H1 (cell line): ENCODE measurements around the gene ZNF346. TPM values are rescaled to one million over a fixed set of nuclear protein-coding genes. Genes with fewer than 3 reads are reported as not detected.

Experiments used
- CTCF ChIA-PET: fragments of 300-600 bp; sonication (Branson Sonifier 250); formaldehyde crosslinking; loops from one replicate; lab custom pipeline; 2021; ENCODE audit not compliant: partially characterized antibody; lab: Charles Lee
- POLR2A ChIA-PET: fragments of 300-600 bp; sonication (Branson Sonifier 250); formaldehyde crosslinking; loops from one replicate; lab custom pipeline; 2021; ENCODE audit warnings: inconsistent platforms; ENCODE audit not compliant: partially characterized antibody; lab: Charles Lee
- DNase-seq, 2 experiments: peaks; one replicate each; pipeline versions ENCODE4 v3.0.0 to v3.0.0-alpha.2; 2010 to 2022; ENCODE audit warnings: low spot score in 2 of 2, low read depth in 1 of 2, mixed read lengths in 1 of 2
- FAIRE-seq: peaks from 2 replicates; lab custom pipeline; 2011; peaks lifted over from hg19 to GRCh38; lab: Jason Lieb, UNC
- H2AFZ ChIP-seq: 2 replicates; pipeline ENCODE4 v1.8.1; 2012; ENCODE audit warnings: low read length, inconsistent platforms
- H2AK5ac ChIP-seq: 2 replicates; pipeline ENCODE4 v1.6.1; 2013; ENCODE audit warnings: low read depth, low read length
- H2BK120ac ChIP-seq: replicated peaks from 2 replicates; pipeline ENCODE3; 2013; ENCODE audit warnings: low read depth, low read length, inconsistent platforms
- H2BK12ac ChIP-seq: 2 replicates; pipeline ENCODE4 v1.6.1; 2013; ENCODE audit warnings: low read depth, low read length
- H2BK15ac ChIP-seq: 2 replicates; pipeline ENCODE4 v1.6.1; 2013; ENCODE audit warnings: low read length
- H2BK20ac ChIP-seq: 2 replicates; pipeline ENCODE4 v1.6.1; 2013; ENCODE audit warnings: low read length
- H2BK5ac ChIP-seq: 2 replicates; pipeline ENCODE4 v1.6.1; 2013; ENCODE audit warnings: low read depth, low read length
- H3K14ac ChIP-seq: 2 replicates; pipeline ENCODE4 v1.6.1; 2013; ENCODE audit warnings: inconsistent platforms; ENCODE audit not compliant: insufficient read length
- H3K18ac ChIP-seq: 2 replicates; pipeline ENCODE4 v1.6.1; 2013; ENCODE audit warnings: low read length; ENCODE audit errors: extremely low read depth
- H3K23ac ChIP-seq: 2 replicates; pipeline ENCODE4 v1.6.1; 2013; ENCODE audit warnings: inconsistent platforms; ENCODE audit not compliant: insufficient read length
- H3K23me2 ChIP-seq: 2 replicates; pipeline ENCODE4 v1.6.1; 2013; ENCODE audit warnings: low read depth, low read length
- H3K27ac ChIP-seq: 2 replicates; pipeline ENCODE4 v1.6.1; 2011; ENCODE audit warnings: low read depth, low read length, inconsistent platforms
- H3K27me3 ChIP-seq, 4 experiments: replicated peaks in 1 of 4; 1 replicate in 1 of 4; 2 replicates in 3 of 4; pipeline versions ENCODE4 v1.6.1 to v1.8.1; 2011 to 2013; ENCODE audit warnings: low read length in 3 of 4, mild to moderate bottlenecking in 3 of 4, inconsistent platforms in 2 of 4, mixed read lengths in 2 of 4, moderate library complexity in 1 of 4; ENCODE audit not compliant: control insufficient read depth in 3 of 4, insufficient read depth in 3 of 4; ENCODE audit errors: extremely low read depth in 1 of 4
- H3K36me3 ChIP-seq, 4 experiments: 2 replicates each; pipeline versions ENCODE4 v1.6.1 to v1.8.1; 2011 to 2013; ENCODE audit warnings: mild to moderate bottlenecking in 4 of 4, low read length in 3 of 4, moderate library complexity in 2 of 4, control low read depth in 1 of 4, inconsistent platforms in 1 of 4; ENCODE audit not compliant: insufficient read depth in 4 of 4, control insufficient read depth in 2 of 4
- H3K4ac ChIP-seq: replicated peaks from 2 replicates; pipeline ENCODE3; 2013; ENCODE audit warnings: low read length, low read depth, mixed read lengths, inconsistent platforms; ENCODE audit not compliant: insufficient read length
- H3K4me1 ChIP-seq, 4 experiments: replicated peaks in 1 of 4; 1 replicate in 1 of 4; 2 replicates in 3 of 4; pipeline versions ENCODE4 v1.6.1 to v1.8.1; 2011 to 2013; ENCODE audit warnings: low read length in 3 of 4, inconsistent platforms in 2 of 4, mixed read lengths in 1 of 4; ENCODE audit not compliant: insufficient read depth in 4 of 4, control insufficient read depth in 3 of 4
- H3K4me2 ChIP-seq, 2 experiments: 2 replicates each; pipeline versions ENCODE4 v1.6.1 to v1.8.1; 2011 to 2013; ENCODE audit warnings: low read depth in 2 of 2, low read length in 2 of 2, control low read depth in 1 of 2, inconsistent platforms in 1 of 2, mild to moderate bottlenecking in 1 of 2; ENCODE audit not compliant: insufficient read depth in 1 of 2
- H3K4me3 ChIP-seq, 4 experiments: fragments of 200-600, 300-600 bp in 1 of 4; sonication (generic), shearing (Covaris generic), sonication (Bioruptor Twin) in 1 of 4; 2 replicates each; pipeline versions ENCODE4 v1.5.1 to v1.8.1; 2011 to 2016; ENCODE audit warnings: low read length in 4 of 4, low read depth in 3 of 4, control low read depth in 2 of 4, inconsistent platforms in 2 of 4, mild to moderate bottlenecking in 2 of 4, mixed read lengths in 1 of 4, moderate library complexity in 1 of 4; ENCODE audit not compliant: insufficient read depth in 2 of 4; ENCODE audit errors: extremely low read depth in 1 of 4
- H3K56ac ChIP-seq: replicated peaks from 2 replicates; pipeline ENCODE3; 2013; ENCODE audit warnings: low read depth, mild to moderate bottlenecking, mixed read lengths, low read length, inconsistent platforms; ENCODE audit not compliant: insufficient read length
- H3K79me1 ChIP-seq: 2 replicates; pipeline ENCODE4 v1.6.1; 2013; ENCODE audit warnings: low read depth, low read length, control low read depth
- H3K79me2 ChIP-seq, 2 experiments: 2 replicates each; pipeline versions ENCODE4 v1.6.1 to v1.8.1; 2012 to 2013; ENCODE audit warnings: low read length in 2 of 2, mild to moderate bottlenecking in 2 of 2, inconsistent platforms in 1 of 2; ENCODE audit not compliant: insufficient read depth in 2 of 2, control insufficient read depth in 1 of 2
- H3K9ac ChIP-seq, 4 experiments: replicated peaks in 1 of 4; 1 replicate in 1 of 4; 2 replicates in 3 of 4; pipeline versions ENCODE4 v1.6.1 to v1.8.1; 2011 to 2013; ENCODE audit warnings: low read depth in 3 of 4, low read length in 3 of 4, control low read depth in 2 of 4, mild to moderate bottlenecking in 2 of 4, moderate library complexity in 2 of 4, inconsistent platforms in 1 of 4; ENCODE audit errors: extremely low read depth in 1 of 4
- H3K9me3 ChIP-seq, 2 experiments: 2 replicates each; pipeline versions ENCODE4 v1.6.1 to v1.8.1; 2012 to 2013; ENCODE audit warnings: mild to moderate bottlenecking in 2 of 2, moderate library complexity in 2 of 2, control low read depth in 1 of 2, inconsistent platforms in 1 of 2, low read depth in 1 of 2, low read length in 1 of 2, mixed read lengths in 1 of 2; ENCODE audit not compliant: insufficient read depth in 2 of 2
- H4K20me1 ChIP-seq, 2 experiments: replicated peaks in 1 of 2; 2 replicates each; pipeline versions ENCODE3 to v1.8.1; 2011 to 2013; ENCODE audit warnings: inconsistent platforms in 2 of 2, low read length in 2 of 2, mild to moderate bottlenecking in 1 of 2; ENCODE audit not compliant: insufficient read depth in 2 of 2, control insufficient read depth in 1 of 2
- H4K5ac ChIP-seq: 2 replicates; pipeline ENCODE4 v1.6.1; 2013; ENCODE audit warnings: low read length, low read depth, mixed read lengths, inconsistent platforms; ENCODE audit not compliant: insufficient read length
- H4K8ac ChIP-seq: 2 replicates; pipeline ENCODE4 v1.8.0; 2013; ENCODE audit warnings: mild to moderate bottlenecking, moderate library complexity, low read length, inconsistent platforms; ENCODE audit not compliant: insufficient read depth; ENCODE audit errors: extremely low read depth
- H4K91ac ChIP-seq: replicated peaks from 2 replicates; pipeline ENCODE3; 2013; ENCODE audit warnings: low read length, mixed read lengths, inconsistent platforms; ENCODE audit not compliant: insufficient read length
- CTBP2 ChIP-seq: IDR thresholded peaks from 2 replicates; pipeline ENCODE4 v1.7.0; 2011; ENCODE audit warnings: borderline replicate concordance, mild to moderate bottlenecking, moderate library complexity, mixed read lengths, low read length; ENCODE audit not compliant: insufficient read depth, insufficient read length
- GABPA ChIP-seq: IDR thresholded peaks from 2 replicates; pipeline ENCODE4 v1.6.1; 2011; ENCODE audit warnings: mild to moderate bottlenecking, low read length, moderate library complexity, borderline replicate concordance; ENCODE audit not compliant: insufficient read depth
- KDM4A ChIP-seq: IDR thresholded peaks from one replicate; pipeline ENCODE4 v1.7.1; 2012; ENCODE audit warnings: low read depth, mild to moderate bottlenecking, moderate library complexity, low read length, inconsistent platforms; ENCODE audit not compliant: severe bottlenecking
- NANOG ChIP-seq: IDR thresholded peaks from 2 replicates; pipeline ENCODE4 v1.6.1; 2011; ENCODE audit warnings: low read length, low read depth, mild to moderate bottlenecking, inconsistent platforms; ENCODE audit not compliant: insufficient read depth, poor library complexity, severe bottlenecking
- SIN3A ChIP-seq, 2 experiments: IDR thresholded peaks in 1 of 2; conservative IDR thresholded peaks in 1 of 2; 2 replicates each; pipeline ENCODE4 v1.6.1; 2011 to 2012; ENCODE audit warnings: low read length in 2 of 2, improper control_type of control experiment in 1 of 2, low read depth in 1 of 2, mild to moderate bottlenecking in 1 of 2
- SP4 ChIP-seq: IDR thresholded peaks from 2 replicates; pipeline ENCODE4 v1.6.1; 2012; ENCODE audit warnings: low read length, inconsistent platforms
- SRF ChIP-seq: IDR thresholded peaks from 2 replicates; pipeline ENCODE4 v1.6.1; 2011; ENCODE audit warnings: mild to moderate bottlenecking, low read depth, low read length, moderate library complexity
- SUZ12 ChIP-seq: fragments of 200-600 bp; sonication (generic); IDR thresholded peaks from 2 replicates; pipeline ENCODE4 v1.6.1; 2012; ENCODE audit warnings: mild to moderate bottlenecking, inconsistent platforms, low read length, moderate library complexity, mixed read lengths
- WGBS, 2 experiments: shearing (Covaris generic) in 1 of 2; methylation state at CpG; one replicate each; pipeline versions ENCODE4 v1.1.6 to v1.1.7; 2013 to 2015; ENCODE audit warnings: low lambda C conversion rate in 2 of 2, mixed read lengths in 2 of 2, inconsistent platforms in 1 of 2, low coverage in 1 of 2, missing lambda C conversion rate in 1 of 2; ENCODE audit not compliant: insufficient replicate concordance in 2 of 2, insufficient coverage in 1 of 2, insufficient read length in 1 of 2; ENCODE audit errors: extremely low coverage in 1 of 2, missing lambda C conversion rate in 1 of 2; 5-methylcytosine and 5-hydroxymethylcytosine counted together
- polyA plus RNA-seq, 7 experiments: library from polyadenylated mRNA; depleted of rRNA in 3 of 7; stranded (reverse) in 5 of 7; unstranded in 2 of 7; fragments of >200 nt in 5 of 7; fragments of 200-250 nt in 2 of 7; gene quantifications; 1 replicate in 5 of 7; 2 replicates in 1 of 7; 4 replicates in 1 of 7; pipeline versions ENCODE4 v1.2.1 to v1.2.3, GENCODE V29; 2011 to 2013; ENCODE audit warnings: missing spikeins in 2 of 7, mixed read lengths in 2 of 7
- total RNA-seq: library from RNA; stranded (reverse); fragmentation: NEBNext Ultra II Directional; extraction: Animal tissue kit (Norgen Biotek cat#: 25700); gene quantifications from 2 replicates; pipeline ENCODE4 v1.2.1, GENCODE V29; 2021
- TF ChIP-seq, protein P1 (sequence below): IDR thresholded peaks from 2 replicates; pipeline ENCODE4 v1.6.1; 2012; ENCODE audit warnings: low read length, inconsistent platforms

ZNF346 gene
- total and polyA plus RNA-seq, 2 of the 8 experiments (the other 6 are each of a cell fraction or from before 2014, with no cell fraction given): 19.9 to 20.8 TPM

DNA sequence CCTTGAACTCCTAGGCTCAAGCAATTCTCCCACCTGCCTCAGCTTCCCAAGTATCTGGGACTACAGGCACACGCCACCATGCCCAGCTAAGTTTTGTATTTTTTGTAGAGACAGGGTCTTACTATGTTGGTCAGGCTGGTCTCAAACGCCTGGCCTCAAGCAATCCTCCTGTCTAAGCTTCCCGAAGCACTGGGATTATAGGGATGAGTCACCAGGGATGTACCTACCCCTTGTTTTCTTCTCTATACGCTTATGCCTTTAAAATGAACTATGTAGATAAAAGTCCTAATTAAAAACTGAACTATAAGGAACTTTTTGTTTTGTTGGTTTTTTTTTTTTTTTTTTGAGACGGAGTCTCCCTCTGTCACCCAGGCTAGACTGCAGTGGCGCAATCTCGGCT, 41.7 kb upstream of the ZNF346 start:
- ChIA-PET CTCF (interaction anchor here (1.5 kb wide), 1 partner anchor 91 kb away, joined by 3 read pairs; no protein-coding TSS in a partner anchor), POLR2A (interaction anchor here (1.2 to 1.6 kb wide), 2 partner anchors 9 to 25 kb away, joined by 3 to 6 read pairs; partner anchors contain the start of gene UIMC1)
- Histone ChIP-seq H3K4me1 (no peaks in the 10 kb centered on the region), H2AFZ (no peak overlapping the region), H3K23ac (no peak overlapping the region), H4K8ac (no peak overlapping the region), H2BK15ac (no peak overlapping the region), H4K5ac (no peak overlapping the region), H3K9me3 (peaks cover 4 to 15% of the 10 kb centered on the region in 2 experiments; a peak in 3 of 4 replicates), H3K56ac (no peak overlapping the region), H2BK20ac (no peak overlapping the region), H2BK120ac (no peak overlapping the region), H3K4me3 (no peak overlapping the region), H2AK5ac (no peak overlapping the region), H3K4me2 (no peak overlapping the region), H3K79me2 (peaks cover 0 to 8% of the 10 kb centered on the region in 2 experiments; a peak in 2 of 4 replicates), H3K4ac (no peak overlapping the region), H3K9ac (no peak overlapping the region), H4K91ac (no peak overlapping the region), H2BK12ac (no peak overlapping the region), H2BK5ac (no peak overlapping the region), H3K27ac (no peak overlapping the region), H3K36me3 (peaks cover 6 to 38% (median 23%) of the 10 kb centered on the region in 4 experiments), H3K14ac (no peak overlapping the region), H3K18ac (no peak overlapping the region), H3K27me3 (no peaks in the 10 kb centered on the region), H4K20me1 (peaks cover 0 to 7% of the 10 kb centered on the region in 2 experiments), H3K23me2 (no peaks in the 10 kb centered on the region), H3K79me1 (peaks cover 3% of the 10 kb centered on the region; the same call in 1 of the 2 replicates)
- DNase-seq (no peak), FAIRE-seq (no peak)
- WGBS, 2 experiments: 87% methylated on average over 7 of the region's 7 CpGs; no CpG with 5 or more reads in 1 of the 2 experiments
- no peak for TF ChIP-seq NANOG
- no peak for TF ChIP-seq CTBP2
- TF ChIP-seq, protein P1, sequence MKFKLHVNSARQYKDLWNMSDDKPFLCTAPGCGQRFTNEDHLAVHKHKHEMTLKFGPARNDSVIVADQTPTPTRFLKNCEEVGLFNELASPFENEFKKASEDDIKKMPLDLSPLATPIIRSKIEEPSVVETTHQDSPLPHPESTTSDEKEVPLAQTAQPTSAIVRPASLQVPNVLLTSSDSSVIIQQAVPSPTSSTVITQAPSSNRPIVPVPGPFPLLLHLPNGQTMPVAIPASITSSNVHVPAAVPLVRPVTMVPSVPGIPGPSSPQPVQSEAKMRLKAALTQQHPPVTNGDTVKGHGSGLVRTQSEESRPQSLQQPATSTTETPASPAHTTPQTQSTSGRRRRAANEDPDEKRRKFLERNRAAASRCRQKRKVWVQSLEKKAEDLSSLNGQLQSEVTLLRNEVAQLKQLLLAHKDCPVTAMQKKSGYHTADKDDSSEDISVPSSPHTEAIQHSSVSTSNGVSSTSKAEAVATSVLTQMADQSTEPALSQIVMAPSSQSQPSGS: no peak
- TF ChIP-seq SIN3A (conservative IDR thresholded peaks at IDR 0.05 in 1 of 2, IDR thresholded peaks at IDR 0.05 in 1 of 2; ENCODE audit: low read depth in 1 of 2, low read length in 2 of 2): no peak
- TF ChIP-seq SRF: no peak
- TF ChIP-seq SUZ12: no peak
- TF ChIP-seq GABPA: no peak
- TF ChIP-seq SP4: no peak
- no peak for TF ChIP-seq KDM4A
